Activated effector memory CD4-positive, alpha-beta T cell treated with Interleukin-2 at 50 U/mL for 16 hours (primary cell): ENCODE data around the gene MGLL.
"Not testable (repeated sequence)": the region's sequence is repeated elsewhere in the genome, so short reads cannot be mapped to it uniquely, and the experiment has no call there.

Experiments used
- DNase-seq: peaks from one replicate; pipeline ENCODE4 v3.0.0-alpha.2; 2020

MGLL gene

GRCh38 chr3:127670761-127671522, 151.4 kb downstream of the MGLL start:
- DNase-seq = no peak

GRCh38 chr3:127670229-127670559, 152.1 kb downstream of the MGLL start:
- no peak for DNase-seq

GRCh38 chr3:127669541-127670228, 152.6 kb downstream of the MGLL start:
- DNase-seq = no peak

- no peak for DNase-seq
These were observed 153.4 kb downstream of the MGLL start for GRCh38 chr3:127668906-127669305.

GRCh38 chr3:127667119-127667681, 155.1 kb downstream of the MGLL start:
- DNase-seq = no peak

GRCh38 chr3:127666676-127667075, 155.6 kb downstream of the MGLL start:
- DNase-seq = no peak

GRCh38 chr3:127665586-127665985, 156.7 kb downstream of the MGLL start:
- DNase-seq = no peak

GRCh38 chr3:127665165-127665564, 157.2 kb downstream of the MGLL start:
- no peak for DNase-seq

GRCh38 chr3:127663151-127663550, 159.2 kb downstream of the MGLL start:
- no peak for DNase-seq

- no peak for DNase-seq
These were observed 160.3 kb downstream of the MGLL start for GRCh38 chr3:127662001-127662469.

- DNase-seq = no peak
These were observed 160.7 kb downstream of the MGLL start for GRCh38 chr3:127661600-127661999.

GRCh38 chr3:127660621-127661251, 161.6 kb downstream of the MGLL start:
- DNase-seq = no peak

GRCh38 chr3:127658234-127658633, 164.1 kb downstream of the MGLL start:
- DNase-seq = no peak

- DNase-seq = no peak
These were observed 165.4 kb downstream of the MGLL start for GRCh38 chr3:127656906-127657305.

GRCh38 chr3:127655641-127656040, 166.7 kb downstream of the MGLL start:
- DNase-seq = no peak

GRCh38 chr3:127654993-127655392, 167.3 kb downstream of the MGLL start:
- DNase-seq = not testable (repeated sequence)

- DNase-seq = no peak
These were observed 167.9 kb downstream of the MGLL start for GRCh38 chr3:127654374-127654773.

- DNase-seq = no peak
These were observed 169.9 kb downstream of the MGLL start for GRCh38 chr3:127652246-127652995.

GRCh38 chr3:127651516-127652172, 170.7 kb downstream of the MGLL start:
- DNase-seq = no peak

GRCh38 chr3:127650236-127650635, 172.1 kb downstream of the MGLL start:
- DNase-seq = no peak

GRCh38 chr3:127647845-127648204, 174.5 kb downstream of the MGLL start:
- no peak for DNase-seq

GRCh38 chr3:127647166-127647844, 175.0 kb downstream of the MGLL start:
- DNase-seq = no peak
